ENCODE results near the gene SMPD4. TPM values are rescaled to one million over a fixed set of nuclear protein-coding genes. Genes with fewer than 3 reads are reported as not detected.
A peak's percentile ranks its signal among the peaks of the same experiment; 100 is the strongest.
"Not testable (repeated sequence)": the region's sequence is repeated elsewhere in the genome, so short reads cannot be mapped to it uniquely, and the experiment has no call there.

Gene SMPD4
- total RNA-seq = 7.7 and 11.2 TPM in 2 replicates
- 22.3 and 41.3 TPM in 2 replicates for polyA plus RNA-seq
- 30.3 and 45.8 TPM in 2 replicates for polyA plus RNA-seq (2012)
- 56.4 and 96.8 TPM in 2 replicates for polyA minus RNA-seq (ENCODE audit: low replicate concordance)

GRCh38 chr2:130181325-130181879 is at the start of gene SMPD4:
Gene SMPD4 (minus strand): TSS chr2:130181602. CDS start chr2:130176592, 5,010 bp downstream.
- Histone ChIP-seq H3K36me3 (ENCODE audit: control insufficient read depth, insufficient read depth, low read length) (peaks cover 6% of the 10 kb centered on the region), H3K9me3 (ENCODE audit: control insufficient read depth, insufficient read depth, low read depth, low read length) (no peaks in the 10 kb centered on the region), H3K79me2 (ENCODE audit: control insufficient read depth, insufficient read depth, low read length) (peaks cover 62% of the 10 kb centered on the region), H3K27me3 (ENCODE audit: control insufficient read depth, insufficient read depth, low read length) (no peaks in the 10 kb centered on the region), H3K4me1 (ENCODE audit: control insufficient read depth, extremely low read depth, insufficient read depth, low read length) (peaks cover 2% of the 10 kb centered on the region), H3K4me2 (ENCODE audit: extremely low read depth, insufficient read depth, low read length) (peak within 1 kb of the TSS; percentile 84), H4K20me1 (ENCODE audit: control insufficient read depth, extremely low read depth, insufficient read depth, low read length) (no peaks in the 10 kb centered on the region), H3K27ac (ENCODE audit: insufficient read depth, low read length) (peak within 1 kb of the TSS; percentile 90), H3K4me3 (replicated peaks in 1 of 4; ENCODE audit: control extremely low read depth in 1 of 4, insufficient read depth in 1 of 4, low read depth in 3 of 4, low read length in 4 of 4) (peak within 1 kb of the TSS; percentile 81 to 97 (median 89)), H2AFZ (ENCODE audit: low read length) (peak within 1 kb of the TSS; percentile 81), H3K9ac (ENCODE audit: insufficient read depth, low read length) (peak within 1 kb of the TSS; percentile 89)
- TF ChIP-seq EZH2 (IDR thresholded peaks at IDR 0.05; ENCODE audit: low read length, missing control alignments) (no peak), CTCF (conservative IDR thresholded peaks at IDR 0.05 in 1 of 2, IDR thresholded peaks at IDR 0.05 in 1 of 2; ENCODE audit: low read depth in 1 of 2, low read length in 2 of 2) (no peak)
- DNase-seq (ENCODE audit: low read depth in 2 of 2) = peak; percentile 92 to 95

- not testable (repeated sequence) for H4K20me1 ChIP-seq (ENCODE audit: control insufficient read depth, extremely low read depth, insufficient read depth, low read length); H3K9ac ChIP-seq (ENCODE audit: insufficient read depth, low read length); H3K9me3 ChIP-seq (ENCODE audit: control insufficient read depth, insufficient read depth, low read depth, low read length); H3K27me3 ChIP-seq (ENCODE audit: control insufficient read depth, insufficient read depth, low read length); H3K4me1 ChIP-seq (ENCODE audit: control insufficient read depth, extremely low read depth, insufficient read depth, low read length); H3K4me2 ChIP-seq (ENCODE audit: extremely low read depth, insufficient read depth, low read length); H2AFZ ChIP-seq (ENCODE audit: low read length); H3K4me3 ChIP-seq (replicated peaks in 1 of 4; ENCODE audit: control extremely low read depth in 1 of 4, insufficient read depth in 1 of 4, low read depth in 3 of 4, low read length in 4 of 4); H3K27ac ChIP-seq (ENCODE audit: insufficient read depth, low read length); DNase-seq (ENCODE audit: low read depth in 2 of 2); H3K36me3 ChIP-seq (ENCODE audit: control insufficient read depth, insufficient read depth, low read length); H3K79me2 ChIP-seq (ENCODE audit: control insufficient read depth, insufficient read depth, low read length)
These were observed 49.5 kb upstream of the SMPD4 start for GRCh38 chr2:130230907-130231306.

- H4K20me1 ChIP-seq (ENCODE audit: control insufficient read depth, extremely low read depth, insufficient read depth, low read length); H3K9me3 ChIP-seq (ENCODE audit: control insufficient read depth, insufficient read depth, low read depth, low read length); H3K4me1 ChIP-seq (ENCODE audit: control insufficient read depth, extremely low read depth, insufficient read depth, low read length); H3K27ac ChIP-seq (ENCODE audit: insufficient read depth, low read length); H3K9ac ChIP-seq (ENCODE audit: insufficient read depth, low read length); DNase-seq (ENCODE audit: low read depth in 2 of 2); H3K79me2 ChIP-seq (ENCODE audit: control insufficient read depth, insufficient read depth, low read length); H3K4me3 ChIP-seq (replicated peaks in 1 of 4; ENCODE audit: control extremely low read depth in 1 of 4, insufficient read depth in 1 of 4, low read depth in 3 of 4, low read length in 4 of 4); H3K36me3 ChIP-seq (ENCODE audit: control insufficient read depth, insufficient read depth, low read length); H3K27me3 ChIP-seq (ENCODE audit: control insufficient read depth, insufficient read depth, low read length); H3K4me2 ChIP-seq (ENCODE audit: extremely low read depth, insufficient read depth, low read length); H2AFZ ChIP-seq (ENCODE audit: low read length): not testable (repeated sequence)
These were observed 49.0 kb upstream of the SMPD4 start for GRCh38 chr2:130230376-130230775.

- not testable (repeated sequence) for H4K20me1 ChIP-seq (ENCODE audit: control insufficient read depth, extremely low read depth, insufficient read depth, low read length); H3K9ac ChIP-seq (ENCODE audit: insufficient read depth, low read length); H3K4me1 ChIP-seq (ENCODE audit: control insufficient read depth, extremely low read depth, insufficient read depth, low read length); H3K4me2 ChIP-seq (ENCODE audit: extremely low read depth, insufficient read depth, low read length); H3K27me3 ChIP-seq (ENCODE audit: control insufficient read depth, insufficient read depth, low read length); H2AFZ ChIP-seq (ENCODE audit: low read length); H3K79me2 ChIP-seq (ENCODE audit: control insufficient read depth, insufficient read depth, low read length); H3K27ac ChIP-seq (ENCODE audit: insufficient read depth, low read length); H3K36me3 ChIP-seq (ENCODE audit: control insufficient read depth, insufficient read depth, low read length); H3K9me3 ChIP-seq (ENCODE audit: control insufficient read depth, insufficient read depth, low read depth, low read length)
- peak overlapping the region in 2 of 4 experiments; percentile 51 to 53 for H3K4me3 ChIP-seq (replicated peaks in 1 of 4; ENCODE audit: control extremely low read depth in 1 of 4, insufficient read depth in 1 of 4, low read depth in 3 of 4, low read length in 4 of 4)
- DNase-seq (ENCODE audit: low read depth in 2 of 2) = peak; percentile 11 to 69
These were observed 47.7 kb upstream of the SMPD4 start for GRCh38 chr2:130229161-130229510.

- H2AFZ ChIP-seq (ENCODE audit: low read length); H3K79me2 ChIP-seq (ENCODE audit: control insufficient read depth, insufficient read depth, low read length); H3K4me1 ChIP-seq (ENCODE audit: control insufficient read depth, extremely low read depth, insufficient read depth, low read length); H3K9me3 ChIP-seq (ENCODE audit: control insufficient read depth, insufficient read depth, low read depth, low read length); H3K9ac ChIP-seq (ENCODE audit: insufficient read depth, low read length); H4K20me1 ChIP-seq (ENCODE audit: control insufficient read depth, extremely low read depth, insufficient read depth, low read length); H3K27me3 ChIP-seq (ENCODE audit: control insufficient read depth, insufficient read depth, low read length); H3K4me3 ChIP-seq (replicated peaks in 1 of 4; ENCODE audit: control extremely low read depth in 1 of 4, insufficient read depth in 1 of 4, low read depth in 3 of 4, low read length in 4 of 4); H3K27ac ChIP-seq (ENCODE audit: insufficient read depth, low read length); H3K36me3 ChIP-seq (ENCODE audit: control insufficient read depth, insufficient read depth, low read length); DNase-seq (ENCODE audit: low read depth in 2 of 2); H3K4me2 ChIP-seq (ENCODE audit: extremely low read depth, insufficient read depth, low read length): not testable (repeated sequence)
These were observed 47.2 kb upstream of the SMPD4 start for GRCh38 chr2:130228467-130229160.

- not testable (repeated sequence) for H3K79me2 ChIP-seq (ENCODE audit: control insufficient read depth, insufficient read depth, low read length); H3K27ac ChIP-seq (ENCODE audit: insufficient read depth, low read length); H2AFZ ChIP-seq (ENCODE audit: low read length); H3K4me3 ChIP-seq (replicated peaks in 1 of 4; ENCODE audit: control extremely low read depth in 1 of 4, insufficient read depth in 1 of 4, low read depth in 3 of 4, low read length in 4 of 4); H3K9me3 ChIP-seq (ENCODE audit: control insufficient read depth, insufficient read depth, low read depth, low read length); DNase-seq (ENCODE audit: low read depth in 2 of 2); H3K9ac ChIP-seq (ENCODE audit: insufficient read depth, low read length); H3K36me3 ChIP-seq (ENCODE audit: control insufficient read depth, insufficient read depth, low read length); H3K27me3 ChIP-seq (ENCODE audit: control insufficient read depth, insufficient read depth, low read length); H3K4me2 ChIP-seq (ENCODE audit: extremely low read depth, insufficient read depth, low read length); H3K4me1 ChIP-seq (ENCODE audit: control insufficient read depth, extremely low read depth, insufficient read depth, low read length); H4K20me1 ChIP-seq (ENCODE audit: control insufficient read depth, extremely low read depth, insufficient read depth, low read length)
These were observed 46.6 kb upstream of the SMPD4 start for GRCh38 chr2:130228005-130228404.
